A204.1 (cell line): ENCODE results near the gene FEM1A.

Experiments used
- FAIRE-seq: peaks from 2 replicates; lab custom pipeline; 2012; peaks lifted over from hg19 to GRCh38; lab: Jason Lieb, UNC

The FEM1A gene

DNA sequence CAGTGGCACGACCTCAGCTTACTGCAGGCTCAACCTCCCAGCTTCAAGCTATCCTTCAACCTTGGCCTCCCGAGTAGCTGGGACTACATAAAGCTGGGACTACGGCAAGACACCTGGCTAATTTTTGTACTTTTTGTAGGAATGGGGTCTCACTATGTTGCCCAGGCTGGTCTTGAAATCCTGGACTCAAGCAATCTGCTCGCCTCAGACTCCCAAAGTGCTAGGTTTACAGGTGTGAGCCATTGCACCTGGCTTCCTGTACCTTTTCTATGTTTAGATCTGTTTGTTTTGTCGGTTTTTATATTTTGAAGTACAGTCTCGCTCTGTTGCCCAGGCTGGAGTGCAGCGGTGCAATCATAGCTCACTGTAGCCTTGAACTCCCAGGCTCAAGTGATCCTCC lies 57.5 kb downstream of the FEM1A start:
- FAIRE-seq = no peak
